Stimulated activated CD4-positive, alpha-beta T cell treated with anti-CD3 and anti-CD28 coated beads, Interleukin-2, amount 100 ng/mL, for 48 hours (primary cell): Measurements from ENCODE around the gene CFC1B.
"Not testable (repeated sequence)": the region's sequence is repeated elsewhere in the genome, so short reads cannot be mapped to it uniquely, and the experiment has no call there.

Source experiments
- DNase-seq, 2 donors: peaks; one replicate each; pipeline ENCODE4 v3.0.0-alpha.2; 2020

The CFC1B gene

GRCh38 chr2:130571929-130572328 lies 50.9 kb downstream of the CFC1B start:
- not testable (repeated sequence) for DNase-seq

GRCh38 chr2:130574230-130574629 lies 53.2 kb downstream of the CFC1B start:
- not testable (repeated sequence) for DNase-seq

GRCh38 chr2:130576209-130576784 lies 55.3 kb downstream of the CFC1B start:
- not testable (repeated sequence) for DNase-seq

- DNase-seq: not testable (repeated sequence)
These were observed 56.5 kb downstream of the CFC1B start for GRCh38 chr2:130577559-130577958.
